Measurements from ENCODE around the gene SLC38A9.

GRCh38 chr5:55636177-55636576 is 75.9 kb downstream of the SLC38A9 start:
- TF ChIP-seq EZH2 (IDR thresholded peaks at IDR 0.05; ENCODE audit: borderline replicate concordance, insufficient read depth, low read depth, low read length, poor library complexity, severe bottlenecking) (no peak), CTCF (IDR thresholded peaks at IDR 0.05) (no peak)

All from B cell (primary cell).